HG03442 (cell line): ENCODE results near the gene GTPBP6.
"Not testable (repeated sequence)": the region's sequence is repeated elsewhere in the genome, so short reads cannot be mapped to it uniquely, and the experiment has no call there.

Source experiments
- ATAC-seq: cut with Tn5 transposase; IDR thresholded peaks from one replicate; pipeline ENCODE4 v1.9.1; 2021; ENCODE audit warnings: mild to moderate bottlenecking, moderate library complexity; ENCODE audit not compliant: unreplicated experiment

Gene GTPBP6

GRCh38 chrX:351736-352135 is 33.1 kb upstream of the GTPBP6 start:
- no peak for ATAC-seq

- not testable (repeated sequence) for ATAC-seq
Measured at GRCh38 chrX:351324-351641, 32.7 kb upstream of the GTPBP6 start.

- no peak for ATAC-seq
Measured at GRCh38 chrX:350534-351323, 32.1 kb upstream of the GTPBP6 start.

GRCh38 chrX:350148-350533 is 31.5 kb upstream of the GTPBP6 start:
- no peak for ATAC-seq

- ATAC-seq, result no peak
Measured at GRCh38 chrX:349702-350101, 31.1 kb upstream of the GTPBP6 start.

GRCh38 chrX:349196-349595 is 30.6 kb upstream of the GTPBP6 start:
- ATAC-seq, result no peak

- ATAC-seq, result no peak
Measured at GRCh38 chrX:348461-349117, 30.0 kb upstream of the GTPBP6 start.

GRCh38 chrX:347351-348117 is 28.9 kb upstream of the GTPBP6 start:
- ATAC-seq, result no peak

- ATAC-seq, result no peak
Measured at GRCh38 chrX:346034-346813, 27.6 kb upstream of the GTPBP6 start.

- no peak for ATAC-seq
Measured at GRCh38 chrX:345020-345925, 26.7 kb upstream of the GTPBP6 start.

GRCh38 chrX:344371-344901 is 25.8 kb upstream of the GTPBP6 start:
- ATAC-seq, result no peak

- no peak for ATAC-seq
Measured at GRCh38 chrX:341541-342101, 23.0 kb upstream of the GTPBP6 start.

- no peak for ATAC-seq
Measured at GRCh38 chrX:340641-341423, 22.2 kb upstream of the GTPBP6 start.

GRCh38 chrX:340121-340520 is 21.5 kb upstream of the GTPBP6 start:
- ATAC-seq, result no peak

GRCh38 chrX:338836-339400 is 20.3 kb upstream of the GTPBP6 start:
- ATAC-seq, result no peak

- ATAC-seq, result no peak
Measured at GRCh38 chrX:338281-338835, 19.8 kb upstream of the GTPBP6 start.

- no peak for ATAC-seq
Measured at GRCh38 chrX:337331-337831, 18.8 kb upstream of the GTPBP6 start.

- no peak for ATAC-seq
Measured at GRCh38 chrX:336227-336626, 17.6 kb upstream of the GTPBP6 start.
